H9 (cell line): Measurements from ENCODE around the gene CDH4. TPM values are rescaled to one million over a fixed set of nuclear protein-coding genes. Genes with fewer than 3 reads are reported as not detected.

ENCODE experiments used
- DNase-seq: peaks from one replicate; pipeline ENCODE4 v3.0.0-alpha.2; 2017
- H2AFZ ChIP-seq: one replicate; pipeline ENCODE4 v1.6.1; 2013; ENCODE audit warnings: mild to moderate bottlenecking, low read length, control low read depth, moderate library complexity
- H2AK5ac ChIP-seq: 2 replicates; pipeline ENCODE4 v1.6.1; 2013; ENCODE audit warnings: low read length, control low read depth, mixed read lengths; ENCODE audit not compliant: insufficient read length
- H2BK120ac ChIP-seq: one replicate; pipeline ENCODE4 v1.6.1; 2013; ENCODE audit warnings: low read depth, mild to moderate bottlenecking, low read length, control low read depth, inconsistent platforms; ENCODE audit not compliant: poor library complexity, severe bottlenecking
- H2BK12ac ChIP-seq: 2 replicates; pipeline ENCODE4 v1.6.1; 2013; ENCODE audit warnings: low read length, control low read depth, mixed read lengths, low read depth; ENCODE audit not compliant: insufficient read length
- H2BK15ac ChIP-seq: 2 replicates; pipeline ENCODE4 v1.6.1; 2013; ENCODE audit warnings: low read depth, low read length, control low read depth
- H2BK20ac ChIP-seq: one replicate; pipeline ENCODE4 v1.6.1; 2013; ENCODE audit warnings: low read depth, mild to moderate bottlenecking, low read length, control low read depth, inconsistent platforms; ENCODE audit not compliant: poor library complexity, severe bottlenecking
- H2BK5ac ChIP-seq: 2 replicates; pipeline ENCODE4 v1.6.1; 2013; ENCODE audit warnings: low read length, control low read depth, mixed read lengths; ENCODE audit not compliant: insufficient read length
- H3K14ac ChIP-seq: 2 replicates; pipeline ENCODE4 v1.6.1; 2013; ENCODE audit warnings: low read length, control low read depth; ENCODE audit not compliant: insufficient read depth
- H3K18ac ChIP-seq: 2 replicates; pipeline ENCODE4 v1.6.1; 2013; ENCODE audit warnings: low read depth, mild to moderate bottlenecking, mixed read lengths, low read length, control low read depth; ENCODE audit not compliant: insufficient read length
- H3K23ac ChIP-seq: 2 replicates; pipeline ENCODE4 v1.6.1; 2013; ENCODE audit warnings: low read length, control low read depth, mixed read lengths, low read depth; ENCODE audit not compliant: insufficient read length
- H3K23me2 ChIP-seq: 2 replicates; pipeline ENCODE4 v1.6.1; 2013; ENCODE audit warnings: low read depth, mild to moderate bottlenecking, mixed read lengths, low read length, control low read depth; ENCODE audit not compliant: insufficient read length, poor library complexity, severe bottlenecking
- H3K27ac ChIP-seq: 2 replicates; pipeline ENCODE4 v1.5.1; 2013; ENCODE audit warnings: low read length, control low read depth, mixed read lengths, low read depth; ENCODE audit not compliant: insufficient read length
- H3K27me3 ChIP-seq: 2 replicates; pipeline ENCODE4 v1.6.1; 2013; ENCODE audit warnings: low read length, control low read depth, inconsistent platforms; ENCODE audit not compliant: insufficient read depth
- H3K4ac ChIP-seq: 2 replicates; pipeline ENCODE4 v1.6.1; 2013; ENCODE audit warnings: low read depth, mild to moderate bottlenecking, control low read depth, inconsistent platforms, low read length, moderate library complexity
- H3K4me1 ChIP-seq: 2 replicates; pipeline ENCODE4 v1.6.1; 2013; ENCODE audit warnings: low read length, control low read depth, inconsistent platforms; ENCODE audit not compliant: insufficient read depth
- H3K4me2 ChIP-seq: 2 replicates; pipeline ENCODE4 v1.6.1; 2013; ENCODE audit warnings: low read length, control low read depth, mixed read lengths; ENCODE audit not compliant: insufficient read length, insufficient read depth
- H3K56ac ChIP-seq: 2 replicates; pipeline ENCODE4 v1.6.1; 2013; ENCODE audit warnings: low read depth, mild to moderate bottlenecking, mixed read lengths, low read length, control low read depth; ENCODE audit not compliant: insufficient read length
- H3K79me1 ChIP-seq: 2 replicates; pipeline ENCODE4 v1.6.1; 2013; ENCODE audit warnings: low read depth, mild to moderate bottlenecking, moderate library complexity, low read length, control low read depth, inconsistent platforms; ENCODE audit not compliant: insufficient read depth, poor library complexity, severe bottlenecking
- H3K79me2 ChIP-seq: 2 replicates; pipeline ENCODE4 v1.6.1; 2013; ENCODE audit warnings: low read length, control low read depth, inconsistent platforms; ENCODE audit not compliant: insufficient read depth
- H3K9ac ChIP-seq: 2 replicates; pipeline ENCODE4 v1.6.1; 2013; ENCODE audit warnings: low read length, control low read depth, mixed read lengths; ENCODE audit not compliant: insufficient read length; ENCODE audit errors: extremely low read depth
- H3K9me3 ChIP-seq: one replicate; pipeline ENCODE4 v1.6.1; 2013; ENCODE audit warnings: low read depth, low read length, inconsistent platforms; ENCODE audit not compliant: control insufficient read depth
- H3T11ph ChIP-seq: one replicate; pipeline ENCODE4 v1.6.1; 2013; ENCODE audit warnings: mild to moderate bottlenecking, low read length, control low read depth, inconsistent platforms
- H4K20me1 ChIP-seq: one replicate; pipeline ENCODE4 v1.6.1; 2013; ENCODE audit not compliant: control insufficient read depth, insufficient read length, insufficient read depth
- H4K5ac ChIP-seq: 2 replicates; pipeline ENCODE4 v1.6.1; 2013; ENCODE audit warnings: low read depth, mild to moderate bottlenecking, mixed read lengths, low read length, control low read depth; ENCODE audit not compliant: insufficient read length
- H4K8ac ChIP-seq: replicated peaks from 2 replicates; pipeline ENCODE4 v1.6.1; 2013; ENCODE audit warnings: low read length, control low read depth, mixed read lengths, low read depth; ENCODE audit not compliant: insufficient read length
- H4K91ac ChIP-seq: 2 replicates; pipeline ENCODE4 v1.6.1; 2013; ENCODE audit warnings: low read depth, mild to moderate bottlenecking, moderate library complexity, mixed read lengths, low read length, control low read depth; ENCODE audit not compliant: insufficient read length
- H3K27ac Mint-ChIP-seq, 3 experiments: 2 replicates in 2 of 3; 3 replicates in 1 of 3; pipeline ENCODE4 v1.8.0; 2020 to 2021; ENCODE audit warnings: mixed read lengths in 3 of 3, mild to moderate bottlenecking in 1 of 3, moderate library complexity in 1 of 3
- H3K27me3 Mint-ChIP-seq: 2 replicates; pipeline ENCODE4 v1.8.0; 2021; ENCODE audit warnings: low read depth, mild to moderate bottlenecking, moderate library complexity, mixed read lengths
- H3K36me3 Mint-ChIP-seq, 3 experiments: 2 replicates in 2 of 3; 3 replicates in 1 of 3; pipeline ENCODE4 v1.8.0; 2020 to 2021; ENCODE audit warnings: low read depth in 3 of 3, mixed read lengths in 3 of 3; ENCODE audit not compliant: insufficient read depth in 1 of 3
- H3K4me1 Mint-ChIP-seq, 2 experiments: 2 replicates each; pipeline ENCODE4 v1.8.0; 2020; ENCODE audit warnings: mixed read lengths in 2 of 2
- H3K4me3 Mint-ChIP-seq, 2 experiments: 2 replicates in 1 of 2; 3 replicates in 1 of 2; pipeline ENCODE4 v1.8.0; 2020 to 2021; ENCODE audit warnings: mild to moderate bottlenecking in 2 of 2, mixed read lengths in 2 of 2, moderate library complexity in 1 of 2
- H3K9me3 Mint-ChIP-seq, 2 experiments: 2 replicates in 1 of 2; 3 replicates in 1 of 2; pipeline ENCODE4 v1.8.0; 2020; ENCODE audit warnings: mild to moderate bottlenecking in 2 of 2, mixed read lengths in 2 of 2, moderate library complexity in 1 of 2
- WGBS: extraction: QIAGEN DNeasy Blood & Tissue Kit; methylation state at CpG from one replicate; pipeline ENCODE4 v1.1.7; 2013; ENCODE audit warnings: missing lambda C conversion rate, low lambda C conversion rate, mixed read lengths; ENCODE audit not compliant: insufficient read length; ENCODE audit errors: extremely low coverage; 5-methylcytosine and 5-hydroxymethylcytosine counted together
- total RNA-seq: library from RNA; stranded (reverse); gene quantifications from 2 replicates; pipeline ENCODE4 v1.2.1, GENCODE V29; 2021
- TF ChIP-seq, protein P1 (sequence below): fragments of 200-600 bp; sonication (generic); conservative IDR thresholded peaks from 3 replicates; pipeline ENCODE4 v1.8.0; 2021; ENCODE audit warnings: antibody characterized with exemption, mild to moderate bottlenecking

The CDH4 gene
- total RNA-seq, 1 experiment from 2014 or later, result 3.0 TPM

- Histone ChIP-seq H3T11ph (no peak overlapping the region), H3K18ac (no peak overlapping the region), H3K14ac (no peak overlapping the region), H2AFZ (no peak overlapping the region), H3K27me3 (no peaks in the 10 kb centered on the region; the same call in 1 of the 2 replicates), H3K9me3 (no peaks in the 10 kb centered on the region), H3K27ac (no peak overlapping the region), H4K20me1 (peaks cover 2% of the 10 kb centered on the region), H2BK120ac (no peak overlapping the region), H4K5ac (no peak overlapping the region), H2BK20ac (no peak overlapping the region), H3K9ac (no peak overlapping the region), H3K79me2 (no peaks in the 10 kb centered on the region), H2BK15ac (no peak overlapping the region), H3K4me2 (no peak overlapping the region), H3K23ac (no peak overlapping the region), H2BK12ac (no peak overlapping the region), H2BK5ac (no peak overlapping the region), H4K91ac (no peak overlapping the region), H3K4me1 (peaks cover 1% of the 10 kb centered on the region; the same call in 1 of the 2 replicates), H3K56ac (no peak overlapping the region), H2AK5ac (no peak overlapping the region), H3K4ac (no peak overlapping the region), H3K79me1 (no peaks in the 10 kb centered on the region), H4K8ac (no peak overlapping the region), H3K23me2 (no peaks in the 10 kb centered on the region)
- TF ChIP-seq, protein P1, sequence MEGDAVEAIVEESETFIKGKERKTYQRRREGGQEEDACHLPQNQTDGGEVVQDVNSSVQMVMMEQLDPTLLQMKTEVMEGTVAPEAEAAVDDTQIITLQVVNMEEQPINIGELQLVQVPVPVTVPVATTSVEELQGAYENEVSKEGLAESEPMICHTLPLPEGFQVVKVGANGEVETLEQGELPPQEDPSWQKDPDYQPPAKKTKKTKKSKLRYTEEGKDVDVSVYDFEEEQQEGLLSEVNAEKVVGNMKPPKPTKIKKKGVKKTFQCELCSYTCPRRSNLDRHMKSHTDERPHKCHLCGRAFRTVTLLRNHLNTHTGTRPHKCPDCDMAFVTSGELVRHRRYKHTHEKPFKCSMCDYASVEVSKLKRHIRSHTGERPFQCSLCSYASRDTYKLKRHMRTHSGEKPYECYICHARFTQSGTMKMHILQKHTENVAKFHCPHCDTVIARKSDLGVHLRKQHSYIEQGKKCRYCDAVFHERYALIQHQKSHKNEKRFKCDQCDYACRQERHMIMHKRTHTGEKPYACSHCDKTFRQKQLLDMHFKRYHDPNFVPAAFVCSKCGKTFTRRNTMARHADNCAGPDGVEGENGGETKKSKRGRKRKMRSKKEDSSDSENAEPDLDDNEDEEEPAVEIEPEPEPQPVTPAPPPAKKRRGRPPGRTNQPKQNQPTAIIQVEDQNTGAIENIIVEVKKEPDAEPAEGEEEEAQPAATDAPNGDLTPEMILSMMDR, result no peak
- no peak overlapping the region for H3K27ac Mint-ChIP-seq
- no peak for DNase-seq
- no CpG with 5 or more reads among the region's 25 CpGs for WGBS
- peaks cover 28% of the 10 kb centered on the region for H3K27me3 Mint-ChIP-seq
- H3K9me3 Mint-ChIP-seq, result no peaks in the 10 kb centered on the region
- H3K4me1 Mint-ChIP-seq, result peaks cover 9 to 10% of the 10 kb centered on the region in 2 experiments
- no peak overlapping the region for H3K4me3 Mint-ChIP-seq
- H3K36me3 Mint-ChIP-seq, result no peaks in the 10 kb centered on the region
Observed at GRCh38 chr20:61758564-61759200, 506.6 kb downstream of the CDH4 start.
